Measurements from ENCODE around the gene ULK4. TPM values are rescaled to one million over a fixed set of nuclear protein-coding genes. Genes with fewer than 3 reads are reported as not detected.

Gene ULK4
- total and polyA plus RNA-seq, 9 of the 15 experiments (the other 6 are each of a cell fraction or from before 2014, with no cell fraction given) = 3.0 to 5.9 (median 3.5) TPM

GRCh38 chr3:41673650-41674049 lies 288.3 kb downstream of the ULK4 start (continued):
- TF ChIP-seq CHD7 (IDR thresholded peaks at IDR 0.05; ENCODE audit: low read depth, low read length) (no peak), BRD9 (IDR thresholded peaks at IDR 0.05; ENCODE audit: low read depth, partially characterized antibody) (no peak), PREB (CRISPR knock-in tag; IDR thresholded peaks at IDR 0.05) (no peak), MAZ (CRISPR knock-in tag; conservative IDR thresholded peaks at IDR 0.05 in 1 of 2, IDR thresholded peaks at IDR 0.05 in 1 of 2) (no peak), MBD2 (IDR thresholded peaks at IDR 0.05; ENCODE audit: borderline replicate concordance, low read depth) (no peak)

Measured in K562 (cell line).